Measurements from ENCODE around the gene FHIT.

GRCh38 chr3:60598671-60599070, 652.6 kb downstream of the FHIT start:
- TF ChIP-seq CTCF (conservative IDR thresholded peaks at IDR 0.05; ENCODE audit: low read depth, low read length) (no peak), POLR2A (IDR thresholded peaks at IDR 0.05; ENCODE audit: low read depth, low read length) (no peak), USF2 (IDR thresholded peaks at IDR 0.05; ENCODE audit: low read depth, low read length) (no peak)
